NOMO-1 treated with DMSO at 0.1 percent for 48 hours (cell line): ENCODE measurements around the gene TENM4.

ENCODE experiments used
- DNase-seq: peaks from one replicate; lab custom pipeline; 2025; ENCODE audit not compliant: unreplicated experiment; lab: John Stamatoyannopoulos, UW

TENM4 gene

GRCh38 chr11:78731027-78731426 lies 709.8 kb downstream of the TENM4 start:
- DNase-seq = no peak

GRCh38 chr11:78730267-78730824 lies 710.5 kb downstream of the TENM4 start:
- DNase-seq = no peak

GRCh38 chr11:78727816-78728215 lies 713.0 kb downstream of the TENM4 start:
- DNase-seq = peak; percentile 77

GRCh38 chr11:78725200-78725599 lies 715.6 kb downstream of the TENM4 start:
- DNase-seq = no peak

- no peak for DNase-seq
Measured at GRCh38 chr11:78722786-78723185, 718.0 kb downstream of the TENM4 start.

GRCh38 chr11:78720281-78720989 lies 720.4 kb downstream of the TENM4 start:
- DNase-seq = no peak

- no peak for DNase-seq
Measured at GRCh38 chr11:78717041-78717440, 723.8 kb downstream of the TENM4 start.

GRCh38 chr11:78715639-78716311 lies 725.1 kb downstream of the TENM4 start:
- DNase-seq = peak; percentile 22

GRCh38 chr11:78714539-78714938 lies 726.3 kb downstream of the TENM4 start:
- DNase-seq = no peak

GRCh38 chr11:78711735-78712134 lies 729.1 kb downstream of the TENM4 start:
- no peak for DNase-seq

GRCh38 chr11:78710417-78710816 lies 730.4 kb downstream of the TENM4 start:
- no peak for DNase-seq

GRCh38 chr11:78708388-78708787 lies 732.4 kb downstream of the TENM4 start:
- DNase-seq = no peak

GRCh38 chr11:78706551-78706950 lies 734.3 kb downstream of the TENM4 start:
- DNase-seq = no peak

- no peak for DNase-seq
Measured at GRCh38 chr11:78704811-78705210, 736.0 kb downstream of the TENM4 start.

- DNase-seq = no peak
Measured at GRCh38 chr11:78699609-78700135, 741.2 kb downstream of the TENM4 start.

GRCh38 chr11:78698612-78699011 lies 742.2 kb downstream of the TENM4 start:
- DNase-seq = no peak

- no peak for DNase-seq
Measured at GRCh38 chr11:78696177-78696576, 744.7 kb downstream of the TENM4 start.

- no peak for DNase-seq
Measured at GRCh38 chr11:78694152-78694551, 746.7 kb downstream of the TENM4 start.

- no peak for DNase-seq
Measured at GRCh38 chr11:78691215-78691614, 749.6 kb downstream of the TENM4 start.

GRCh38 chr11:78690352-78690987 lies 750.4 kb downstream of the TENM4 start:
- no peak for DNase-seq

GRCh38 chr11:78689585-78690153 lies 751.2 kb downstream of the TENM4 start:
- no peak for DNase-seq
